Loucy (cell line): ENCODE data around the gene AARSD1.

Source experiments
- EZH2phosphoT487 ChIP-seq: fragments of 200-600 bp; IDR thresholded peaks from 2 replicates; pipeline ENCODE4 v1.6.1; 2018; ENCODE audit warnings: antibody characterized with exemption, mild to moderate bottlenecking, moderate library complexity, borderline replicate concordance
- TF ChIP-seq, protein P1 (sequence below): fragments of 200-600 bp; sonication (generic); conservative IDR thresholded peaks from 2 replicates; pipeline ENCODE4 v1.5.1; 2014; ENCODE audit warnings: mild to moderate bottlenecking, antibody characterized with exemption, low read length

DNA sequence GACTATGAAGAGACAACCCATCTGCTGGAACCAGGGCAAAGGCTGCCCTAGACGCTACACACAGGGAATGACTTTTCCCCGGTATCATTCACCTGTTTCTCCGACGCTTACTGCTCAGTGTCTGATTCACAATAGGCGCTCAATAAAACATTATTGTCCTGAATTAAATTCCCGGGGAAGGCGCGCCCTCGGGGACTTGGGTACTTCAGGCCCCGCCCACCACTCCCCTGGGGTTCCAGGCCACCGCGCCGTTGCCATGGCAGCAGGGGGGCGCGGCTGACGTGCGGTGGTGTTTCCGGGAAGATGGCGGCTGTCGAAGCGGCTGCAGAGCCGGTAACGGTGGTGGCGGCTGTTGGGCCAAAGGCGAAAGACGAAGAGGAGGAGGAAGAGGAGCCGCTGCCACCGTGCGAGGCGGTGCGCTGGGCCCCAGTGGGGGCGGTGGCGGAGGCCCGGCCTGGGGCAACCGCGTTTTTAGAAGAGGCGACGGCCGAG is 16.1 kb upstream of the AARSD1 start, which contains the start of gene RUNDC1:
- TF ChIP-seq, protein P1, sequence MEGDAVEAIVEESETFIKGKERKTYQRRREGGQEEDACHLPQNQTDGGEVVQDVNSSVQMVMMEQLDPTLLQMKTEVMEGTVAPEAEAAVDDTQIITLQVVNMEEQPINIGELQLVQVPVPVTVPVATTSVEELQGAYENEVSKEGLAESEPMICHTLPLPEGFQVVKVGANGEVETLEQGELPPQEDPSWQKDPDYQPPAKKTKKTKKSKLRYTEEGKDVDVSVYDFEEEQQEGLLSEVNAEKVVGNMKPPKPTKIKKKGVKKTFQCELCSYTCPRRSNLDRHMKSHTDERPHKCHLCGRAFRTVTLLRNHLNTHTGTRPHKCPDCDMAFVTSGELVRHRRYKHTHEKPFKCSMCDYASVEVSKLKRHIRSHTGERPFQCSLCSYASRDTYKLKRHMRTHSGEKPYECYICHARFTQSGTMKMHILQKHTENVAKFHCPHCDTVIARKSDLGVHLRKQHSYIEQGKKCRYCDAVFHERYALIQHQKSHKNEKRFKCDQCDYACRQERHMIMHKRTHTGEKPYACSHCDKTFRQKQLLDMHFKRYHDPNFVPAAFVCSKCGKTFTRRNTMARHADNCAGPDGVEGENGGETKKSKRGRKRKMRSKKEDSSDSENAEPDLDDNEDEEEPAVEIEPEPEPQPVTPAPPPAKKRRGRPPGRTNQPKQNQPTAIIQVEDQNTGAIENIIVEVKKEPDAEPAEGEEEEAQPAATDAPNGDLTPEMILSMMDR = no peak
- no peak for TF ChIP-seq EZH2phosphoT487
